K562 (cell line): ENCODE measurements around the gene CENPE. TPM values are rescaled to one million over a fixed set of nuclear protein-coding genes. Genes with fewer than 3 reads are reported as not detected.

Source experiments
- ATAC-seq: fragments of 200-7000 bp; cut with Tn5 transposase; 3 replicates; pipeline ENCODE4 v1.9.1; 2020; ENCODE audit warnings: moderate library complexity
- BruUV-seq: library from RNA; stranded (reverse); fragments of 400-500 nt; replicated peaks from 2 replicates; lab custom pipeline; 2021; lab: Mats Ljungman, UMichigan
- CTCF ChIA-PET: fragments of 300-600 bp; formaldehyde crosslinking; extraction: SDS; loops from one replicate; lab custom pipeline; 2021; ENCODE audit warnings: low intra/inter-chr PET ratio; lab: Yijun Ruan, JAX
- POLR2A ChIA-PET: fragments of 300-600, 350-650 bp; sonication (Branson Sonifier 250); formaldehyde crosslinking; extraction: SDS; loops from one replicate; lab custom pipeline; 2021; ENCODE audit warnings: antibody characterized with exemption, inconsistent platforms; lab: Yijun Ruan, JAX
- DNase-seq, 4 experiments: peaks; one replicate each; pipeline versions ENCODE4 v3.0.0 to v3.0.0-alpha.2; 2011 to 2018; ENCODE audit warnings: low spot score in 3 of 4, mixed read lengths in 3 of 4; ENCODE audit errors: extremely low read depth in 1 of 4
- FAIRE-seq: peaks from 2 replicates; lab custom pipeline; 2011; peaks lifted over from hg19 to GRCh38; lab: Jason Lieb, UNC
- H2AFZ ChIP-seq: 2 replicates; pipeline ENCODE4 v1.6.0; 2011; ENCODE audit warnings: low read depth, low read length, control low read depth, inconsistent platforms
- H3K27ac ChIP-seq: fragments of 200-600 bp; 3 replicates; pipeline ENCODE4 v1.8.0; 2011; ENCODE audit warnings: low read depth, mild to moderate bottlenecking, control low read depth, inconsistent platforms, low read length, moderate library complexity, mixed read lengths; ENCODE audit errors: extremely low read depth
- H3K27me3 ChIP-seq, 2 experiments: fragments of 300-600 bp in 1 of 2; 2 replicates in 1 of 2; 3 replicates in 1 of 2; pipeline versions ENCODE4 v1.6.0 to v1.8.0; 2011; ENCODE audit warnings: inconsistent platforms in 2 of 2, low read length in 2 of 2, mild to moderate bottlenecking in 1 of 2, mixed read lengths in 1 of 2, moderate library complexity in 1 of 2; ENCODE audit not compliant: control insufficient read depth in 2 of 2, insufficient read depth in 2 of 2
- H3K36me3 ChIP-seq: fragments of 300-600 bp; 3 replicates; pipeline ENCODE4 v1.8.0; 2011; ENCODE audit warnings: mild to moderate bottlenecking, low read length, inconsistent platforms; ENCODE audit not compliant: control insufficient read depth, insufficient read depth
- H3K4me1 ChIP-seq, 2 experiments: fragments of 200-600 bp in 1 of 2; replicated peaks in 1 of 2; 2 replicates in 1 of 2; 3 replicates in 1 of 2; pipeline versions ENCODE4 v1.5.1 to v1.8.0; 2011; ENCODE audit warnings: inconsistent platforms in 2 of 2, low read length in 2 of 2, mild to moderate bottlenecking in 1 of 2, mixed read lengths in 1 of 2, moderate library complexity in 1 of 2; ENCODE audit not compliant: control insufficient read depth in 2 of 2, insufficient read depth in 2 of 2
- H3K4me2 ChIP-seq: 2 replicates; pipeline ENCODE4 v1.6.1; 2011; ENCODE audit warnings: low read length, control low read depth, inconsistent platforms, mixed read lengths; ENCODE audit not compliant: insufficient read depth
- H3K4me3 ChIP-seq: fragments of 200-600 bp; sonication (generic), shearing (Covaris generic); 2 replicates; pipeline ENCODE4 v1.5.1; 2016; ENCODE audit warnings: control low read depth, inconsistent platforms
- H3K79me2 ChIP-seq: fragments of 200-600 bp; 3 replicates; pipeline ENCODE4 v1.8.0; 2011; ENCODE audit warnings: low read length, inconsistent platforms; ENCODE audit not compliant: control insufficient read depth, insufficient read depth
- H3K9ac ChIP-seq, 2 experiments: 2 replicates each; pipeline versions ENCODE4 v1.6.0 to v1.6.1; 2011; ENCODE audit warnings: low read depth in 2 of 2, low read length in 2 of 2, control low read depth in 1 of 2, inconsistent platforms in 1 of 2, mild to moderate bottlenecking in 1 of 2, mixed read lengths in 1 of 2; ENCODE audit not compliant: insufficient read depth in 1 of 2
- H3K9me1 ChIP-seq: one replicate; pipeline ENCODE4 v1.6.0; 2011; ENCODE audit warnings: inconsistent platforms, mild to moderate bottlenecking, low read length, moderate library complexity; ENCODE audit not compliant: control insufficient read depth, insufficient read depth
- H3K9me3 ChIP-seq: replicated peaks from 2 replicates; pipeline ENCODE4 v1.5.1; 2011; ENCODE audit warnings: low read depth, low read length, inconsistent platforms; ENCODE audit not compliant: control insufficient read depth, insufficient read depth
- H4K20me1 ChIP-seq: replicated peaks from 2 replicates; pipeline ENCODE4 v1.6.1; 2011; ENCODE audit warnings: low read length, inconsistent platforms, mixed read lengths; ENCODE audit not compliant: control insufficient read depth, insufficient read depth
- ASH1L ChIP-seq: fragments of 450-650 bp; IDR thresholded peaks from 2 replicates; pipeline ENCODE4 v1.6.1; 2018; ENCODE audit warnings: borderline replicate concordance, mild to moderate bottlenecking, low read depth; ENCODE audit not compliant: partially characterized antibody
- DACH1 ChIP-seq: fragments of 450-650 bp; IDR thresholded peaks from 2 replicates; pipeline ENCODE4 v1.6.1; 2018; ENCODE audit not compliant: partially characterized antibody
- E2F3 ChIP-seq: fragments of 250-450 bp; sonication (Bioruptor Pico); IDR thresholded peaks from 2 replicates; pipeline ENCODE4 v1.4.0; 2020; ENCODE audit warnings: mild to moderate bottlenecking
- E2F5 ChIP-seq: sonication (generic); formaldehyde crosslinking; IDR thresholded peaks from 2 replicates; pipeline ENCODE4 v1.8.0; 2022; ENCODE audit warnings: mild to moderate bottlenecking, missing genetic modification reagents
- EGR1 ChIP-seq: fragments of 450-650 bp; conservative IDR thresholded peaks from 2 replicates; pipeline ENCODE4 v1.6.1; 2017; ENCODE audit warnings: mild to moderate bottlenecking
- GATAD2A ChIP-seq: fragments of 450-650 bp; IDR thresholded peaks from 2 replicates; pipeline ENCODE4 v1.6.1; 2017
- IFI16 ChIP-seq: fragments of 250-450 bp; sonication (Bioruptor Pico); IDR thresholded peaks from 2 replicates; pipeline ENCODE4 v2.1.2; 2022; ENCODE audit warnings: mild to moderate bottlenecking, inconsistent platforms
- KLF10 ChIP-seq: fragments of 250-450 bp; sonication (Bioruptor Pico); IDR thresholded peaks from 2 replicates; pipeline ENCODE4 v1.6.1; 2021; ENCODE audit warnings: matching md5 sums
- KLF6 ChIP-seq: fragments of 250-450 bp; sonication (Bioruptor Pico); IDR thresholded peaks from 2 replicates; pipeline ENCODE4 v1.4.0; 2020; ENCODE audit warnings: mild to moderate bottlenecking, moderate library complexity, borderline replicate concordance
- MLLT1 ChIP-seq, 2 experiments: fragments of 450-650 bp; IDR thresholded peaks; 2 replicates each; pipeline ENCODE4 v1.6.1; 2016
- MLX ChIP-seq, 2 experiments: fragments of 450-650 bp in 1 of 2; sonication (generic) in 1 of 2; formaldehyde crosslinking; conservative IDR thresholded peaks; 2 replicates each; pipeline versions ENCODE4 v1.4.0 to v1.8.1; 2020 to 2022; ENCODE audit warnings: mild to moderate bottlenecking in 1 of 2, missing genetic modification reagents in 1 of 2
- PCBP2 ChIP-seq: fragments of 200-400 bp; formaldehyde crosslinking; IDR thresholded peaks from 2 replicates; pipeline ENCODE4 v1.6.1; 2018; ENCODE audit warnings: low read length, low read depth, mild to moderate bottlenecking, moderate library complexity; ENCODE audit not compliant: poor library complexity, severe bottlenecking
- PHF20 ChIP-seq: fragments of 450-650 bp; IDR thresholded peaks from 2 replicates; pipeline ENCODE4 v1.6.1; 2018; ENCODE audit not compliant: partially characterized antibody
- RB1 ChIP-seq: fragments of 450-650 bp; IDR thresholded peaks from 2 replicates; pipeline ENCODE4 v1.6.1; 2017; ENCODE audit warnings: low read depth, mild to moderate bottlenecking
- RFX5 ChIP-seq: IDR thresholded peaks from 2 replicates; pipeline ENCODE4 v1.6.1; 2011; ENCODE audit warnings: low read depth, mild to moderate bottlenecking, improper control_type of control experiment, low read length
- SMARCC2 ChIP-seq: fragments of 450-650 bp; IDR thresholded peaks from 2 replicates; pipeline ENCODE4 v1.6.1; 2017; ENCODE audit warnings: antibody characterized with exemption, moderate library complexity, mild to moderate bottlenecking, low read depth
- YBX1 ChIP-seq: fragments of 450-650 bp; IDR thresholded peaks from 2 replicates; pipeline ENCODE4 v1.7.1; 2016; ENCODE audit warnings: mild to moderate bottlenecking
- ZBTB49 ChIP-seq: sonication (generic); formaldehyde crosslinking; IDR thresholded peaks from 2 replicates; pipeline ENCODE4 v1.8.0; 2022; ENCODE audit warnings: missing genetic modification reagents, mild to moderate bottlenecking, borderline replicate concordance
- ZNF143 ChIP-seq: sonication (generic); formaldehyde crosslinking; IDR thresholded peaks from 2 replicates; pipeline ENCODE4 v1.9.0; 2022; ENCODE audit warnings: mild to moderate bottlenecking, missing genetic modification reagents
- ZNF717 ChIP-seq: fragments of 250-450 bp; sonication (Bioruptor Pico); IDR thresholded peaks from 2 replicates; pipeline ENCODE4 v1.5.0; 2021
- in situ Hi-C: fragments of 300-500 bp; cut with MboI; formaldehyde crosslinking; loops from 4 replicates; pipeline ENCODE4 v1.15.0; 2018; ENCODE audit warnings: inconsistent platforms, mixed read lengths
- intact Hi-C: fragments of 100-400 bp; cut with micrococcal nuclease; formaldehyde crosslinking; loops from 2 replicates; pipeline ENCODE4 v1.14.2; 2022
- polyA plus RNA-seq, 8 experiments: library from polyadenylated mRNA; depleted of rRNA in 4 of 8; stranded (reverse) in 5 of 8; unstranded in 3 of 8; fragments of >200 nt; fragmentation: Nextera tagmentation in 2 of 8; fragmentation: Illumina TruSeq in 1 of 8; extraction: Ambion mirVana in 2 of 8; extraction: Trizol in 1 of 8; gene quantifications; 2 replicates each; pipeline versions ENCODE4 v1.2.1 to v1.2.3, GENCODE V29; 2011 to 2014; ENCODE audit warnings: inconsistent platforms in 1 of 8, missing spikeins in 1 of 8
- total RNA-seq, 7 experiments: library from RNA; depleted of rRNA in 6 of 7; stranded (reverse); fragments of >200 nt in 6 of 7; fragmentation: Illumina TruSeq in 2 of 7; extraction: Trizol in 2 of 7; gene quantifications; 2 replicates each; pipeline versions ENCODE4 v1.2.1 to v1.2.3, GENCODE V29; 2011 to 2021; ENCODE audit warnings: low replicate concordance in 1 of 7

Gene CENPE
- total and polyA plus RNA-seq, 9 of the 15 experiments (the other 6 are each of a cell fraction or from before 2014, with no cell fraction given), result 9.9 to 53.2 (median 27.4) TPM

GRCh38 chr4:103171006-103171405, 27.1 kb downstream of the CENPE start:
- Histone ChIP-seq H3K4me1 (no peaks in the 10 kb centered on the region), H3K36me3 (peaks cover 69% of the 10 kb centered on the region), H3K9me3 (peaks cover 2% of the 10 kb centered on the region; the same call in 1 of the 2 replicates), H3K9me1 (no peaks in the 10 kb centered on the region), H3K79me2 (peaks cover 8% of the 10 kb centered on the region; the same call in 2 of the 3 replicates), H3K4me3 (no peak overlapping the region), H3K4me2 (no peak overlapping the region), H4K20me1 (no peaks in the 10 kb centered on the region), H3K27me3 (no peaks in the 10 kb centered on the region), H3K27ac (no peak overlapping the region), H2AFZ (no peak overlapping the region), H3K9ac (no peak overlapping the region)
- no peak for DNase-seq
- BruUV-seq, result no TSS peak
- ChIA-PET CTCF (no interaction called here), POLR2A (interaction anchor here (1.0 kb wide), 1 partner anchor 120 kb away, joined by 3 read pairs; no protein-coding TSS in a partner anchor)
- no peak for ATAC-seq
- intact Hi-C loops, result no loop called here
- FAIRE-seq, result no peak
- no peak for TF ChIP-seq MLX (CRISPR knock-in tag; conservative IDR thresholded peaks at IDR 0.05)
- TF ChIP-seq E2F3 (CRISPR knock-in tag), result no peak
- no peak for TF ChIP-seq YBX1
- TF ChIP-seq SMARCC2, result no peak
- no peak for TF ChIP-seq IFI16
- no peak for TF ChIP-seq ZBTB49 (CRISPR knock-in tag)
- TF ChIP-seq DACH1, result no peak
- no peak for TF ChIP-seq KLF10 (CRISPR knock-in tag)
- TF ChIP-seq KLF6, result no peak
- no peak for TF ChIP-seq GATAD2A
- no peak for TF ChIP-seq PHF20
- no peak for TF ChIP-seq RFX5
- TF ChIP-seq RB1, result no peak
- TF ChIP-seq EGR1, result no peak
- TF ChIP-seq PCBP2, result no peak
- TF ChIP-seq ASH1L, result no peak
- TF ChIP-seq ZNF717 (CRISPR knock-in tag), result no peak
- TF ChIP-seq ZNF143 (CRISPR knock-in tag), result no peak
- TF ChIP-seq E2F5 (CRISPR knock-in tag), result no peak
- no peak for TF ChIP-seq MLLT1 (IDR thresholded peaks at IDR 0.05)
- in situ Hi-C loops, result no loop called here
